LNCAP (cell line): ENCODE results near the gene HDAC10.

Experiments used
- TF ChIP-seq, protein P1 (sequence below): fragments of 450-650 bp; IDR thresholded peaks from 2 replicates; pipeline ENCODE4 v1.5.1; 2017; ENCODE audit warnings: mild to moderate bottlenecking

Gene HDAC10

DNA sequence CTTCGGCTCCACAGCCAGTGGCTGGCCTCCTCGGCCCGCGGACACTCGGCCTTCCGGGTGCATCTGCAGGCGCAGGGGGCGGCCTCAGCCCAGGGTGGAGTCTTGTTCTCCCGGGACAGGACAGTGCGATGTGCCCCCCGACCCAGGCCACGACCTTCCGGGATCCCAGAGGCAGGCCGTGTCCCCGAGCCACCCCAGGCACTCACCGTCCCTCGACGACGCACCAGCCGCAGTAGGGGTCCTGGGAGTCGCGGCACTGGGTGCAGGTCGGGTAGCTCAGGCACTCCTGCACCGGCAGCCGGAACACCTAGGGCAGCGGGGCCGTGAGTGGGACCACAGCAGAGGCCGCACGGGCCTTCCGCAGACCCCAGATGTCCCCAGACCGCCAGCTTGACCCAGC is 36.7 kb upstream of the HDAC10 start:
- TF ChIP-seq, protein P1, sequence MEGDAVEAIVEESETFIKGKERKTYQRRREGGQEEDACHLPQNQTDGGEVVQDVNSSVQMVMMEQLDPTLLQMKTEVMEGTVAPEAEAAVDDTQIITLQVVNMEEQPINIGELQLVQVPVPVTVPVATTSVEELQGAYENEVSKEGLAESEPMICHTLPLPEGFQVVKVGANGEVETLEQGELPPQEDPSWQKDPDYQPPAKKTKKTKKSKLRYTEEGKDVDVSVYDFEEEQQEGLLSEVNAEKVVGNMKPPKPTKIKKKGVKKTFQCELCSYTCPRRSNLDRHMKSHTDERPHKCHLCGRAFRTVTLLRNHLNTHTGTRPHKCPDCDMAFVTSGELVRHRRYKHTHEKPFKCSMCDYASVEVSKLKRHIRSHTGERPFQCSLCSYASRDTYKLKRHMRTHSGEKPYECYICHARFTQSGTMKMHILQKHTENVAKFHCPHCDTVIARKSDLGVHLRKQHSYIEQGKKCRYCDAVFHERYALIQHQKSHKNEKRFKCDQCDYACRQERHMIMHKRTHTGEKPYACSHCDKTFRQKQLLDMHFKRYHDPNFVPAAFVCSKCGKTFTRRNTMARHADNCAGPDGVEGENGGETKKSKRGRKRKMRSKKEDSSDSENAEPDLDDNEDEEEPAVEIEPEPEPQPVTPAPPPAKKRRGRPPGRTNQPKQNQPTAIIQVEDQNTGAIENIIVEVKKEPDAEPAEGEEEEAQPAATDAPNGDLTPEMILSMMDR = no peak

DNA sequence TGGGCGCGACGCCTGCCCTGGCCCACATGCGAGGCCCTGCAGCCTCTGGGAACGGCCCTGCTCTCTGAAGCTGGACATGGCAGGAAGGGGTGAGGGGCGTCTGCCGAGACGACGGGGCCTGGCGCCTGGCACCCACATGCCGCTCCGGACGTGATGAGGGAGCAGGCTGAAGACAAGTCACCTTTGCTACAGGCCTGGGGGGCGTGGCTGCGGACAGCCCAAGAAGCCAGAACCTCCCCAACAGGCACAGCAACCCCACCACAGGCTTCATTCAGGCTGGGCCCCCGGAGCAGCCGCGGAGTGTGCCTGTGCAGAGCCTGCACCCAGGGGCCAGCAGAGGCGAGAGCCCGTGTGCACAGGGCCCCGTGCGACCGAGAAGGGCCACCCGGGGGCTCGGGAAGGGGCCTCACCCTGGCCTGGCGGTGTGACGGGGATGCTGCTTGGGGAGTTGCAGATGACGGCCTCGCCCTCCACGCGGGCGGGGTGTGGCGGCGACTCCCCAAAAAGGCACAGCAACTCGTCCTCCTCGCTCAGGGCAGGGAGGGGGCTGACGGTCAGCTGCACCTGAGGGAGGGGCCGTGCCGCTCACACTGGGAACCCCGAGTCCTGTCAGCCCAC is 35.7 kb upstream of the HDAC10 start:
- TF ChIP-seq, protein P1 = no peak

DNA sequence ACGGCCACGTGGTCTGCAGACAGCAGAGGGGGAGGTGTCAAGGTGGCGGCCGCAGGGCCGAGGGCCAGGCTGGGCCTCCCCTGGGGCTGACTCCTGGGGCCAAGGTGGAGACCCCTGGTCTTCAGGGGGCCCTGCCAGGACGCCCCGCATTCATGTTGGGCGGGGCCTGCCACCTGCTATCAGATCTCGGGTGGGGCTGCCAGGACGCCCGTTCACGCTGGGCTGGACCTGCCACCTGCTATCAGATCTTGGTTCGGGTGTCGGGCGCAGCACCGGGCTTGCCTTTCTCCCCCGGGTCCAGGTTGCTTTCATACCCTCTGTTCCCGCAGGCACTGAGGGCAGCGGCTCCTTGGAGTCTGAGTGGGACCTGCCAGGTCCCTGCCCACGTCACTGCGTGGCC is 35.2 kb upstream of the HDAC10 start:
- TF ChIP-seq, protein P1 = no peak

DNA sequence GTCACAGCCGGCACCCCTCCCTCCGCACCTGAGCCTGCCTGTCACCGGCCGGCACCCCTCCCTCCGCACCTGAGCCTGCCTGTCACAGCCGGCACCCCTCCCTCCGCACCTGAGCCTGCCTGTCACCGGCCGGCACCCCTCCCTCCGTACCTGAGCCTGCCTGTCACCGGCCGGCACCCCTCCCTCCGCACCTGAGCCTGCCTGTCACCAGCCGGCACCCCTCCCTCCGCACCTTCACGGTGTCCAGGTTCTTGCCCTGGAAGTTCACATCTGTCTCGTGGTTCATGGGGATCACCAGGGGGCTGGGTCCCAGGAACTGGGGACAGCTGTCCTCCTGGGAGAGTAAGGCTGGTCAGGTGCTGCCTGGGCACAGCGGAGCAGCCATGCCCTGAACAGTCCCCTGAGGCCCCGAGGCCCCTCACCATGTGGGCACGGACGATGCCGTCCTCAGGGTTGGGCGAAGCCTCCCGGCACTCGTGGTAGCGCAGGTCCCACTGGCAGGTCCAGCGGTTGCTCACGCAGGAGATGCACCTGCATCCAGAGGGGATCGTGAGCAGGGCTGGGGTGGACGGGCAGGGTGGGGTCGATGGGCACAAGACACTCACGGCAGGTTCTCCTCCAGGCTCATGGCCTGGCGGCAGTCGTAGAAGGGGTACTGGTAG is 34.6 kb upstream of the HDAC10 start:
- TF ChIP-seq, protein P1 = no peak

DNA sequence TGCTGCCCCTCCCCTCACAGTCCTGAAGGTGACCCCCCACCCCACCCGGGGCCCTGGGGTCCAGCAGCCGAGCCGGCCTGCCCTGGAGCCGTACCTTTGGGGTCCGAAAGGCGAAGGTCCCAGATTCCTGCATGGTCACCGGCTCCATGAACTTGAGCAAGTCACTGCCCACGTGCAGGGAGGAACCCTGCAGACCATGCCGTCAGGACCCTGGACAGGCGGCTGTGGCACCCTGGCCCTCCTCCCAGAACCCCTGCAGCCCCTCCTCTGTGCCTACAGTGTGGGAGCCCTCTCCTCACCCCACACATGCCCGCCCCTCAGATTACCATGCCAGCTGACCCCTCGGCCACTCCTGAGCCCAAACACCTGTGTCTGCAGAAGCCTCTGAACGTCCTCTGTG is 33.4 kb upstream of the HDAC10 start:
- TF ChIP-seq, protein P1 = no peak

DNA sequence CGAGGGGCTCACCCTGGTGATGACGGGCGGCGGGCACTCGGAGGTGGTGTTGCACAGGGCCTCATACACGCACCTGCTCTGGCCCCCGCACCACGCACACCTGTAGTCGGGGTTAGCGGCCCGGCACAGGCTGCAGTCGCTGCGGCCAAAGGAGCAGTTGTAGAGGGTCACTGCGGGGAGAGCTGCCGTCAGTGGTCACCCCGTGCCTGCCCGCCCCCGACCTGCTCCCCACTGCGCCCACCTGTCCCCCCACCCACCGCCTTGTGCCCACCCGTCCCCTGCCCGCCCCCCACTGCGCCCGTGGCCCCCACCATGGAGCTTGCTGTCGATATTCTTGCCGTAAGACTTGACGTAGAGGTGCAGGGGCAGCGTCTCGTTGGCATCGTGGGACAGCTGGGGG is 32.8 kb upstream of the HDAC10 start:
- TF ChIP-seq, protein P1 = no peak

DNA sequence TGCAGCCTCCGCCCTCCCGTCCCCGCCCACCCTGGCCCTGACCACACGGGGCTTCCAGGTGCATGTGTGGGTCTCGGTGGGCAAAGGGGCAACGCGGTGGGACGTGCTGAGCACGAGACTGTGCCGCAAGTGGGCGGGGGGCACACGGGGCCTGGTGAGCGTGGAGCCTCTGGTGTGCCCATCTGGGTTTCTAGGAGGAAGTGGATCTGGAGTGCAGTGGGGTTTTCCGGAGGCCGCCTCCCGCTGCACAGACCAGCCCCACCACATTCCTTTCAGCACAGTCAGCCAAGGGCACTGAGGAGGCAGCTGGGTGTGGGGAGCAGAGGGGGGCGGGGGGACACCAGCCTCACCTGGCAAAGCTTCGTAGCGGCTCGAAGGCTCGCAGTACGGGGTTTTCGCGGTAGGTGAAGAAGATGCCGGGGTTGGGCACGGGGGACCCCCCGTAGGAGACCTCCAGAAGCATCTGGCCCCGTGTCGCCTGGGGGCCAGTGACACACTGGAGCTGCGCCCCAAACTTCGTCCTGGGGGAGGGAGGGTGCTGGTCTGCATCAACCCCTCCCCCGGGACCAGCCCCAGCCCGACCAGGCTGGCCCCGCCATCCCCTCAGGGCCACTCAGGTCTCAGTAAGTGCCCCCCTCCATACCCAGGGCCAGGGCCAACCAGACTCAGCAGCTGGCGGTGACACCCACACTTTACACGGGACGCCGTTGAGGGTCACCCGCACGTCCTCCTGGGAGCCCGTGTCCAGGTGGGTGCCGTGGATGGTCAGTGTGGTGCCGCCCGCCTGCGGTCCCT is 31.5 kb upstream of the HDAC10 start:
- TF ChIP-seq, protein P1 = no peak
